HEK293 (cell line): Measurements from ENCODE around the gene PSMD8.
"Not testable (repeated sequence)": the region's sequence is repeated elsewhere in the genome, so short reads cannot be mapped to it uniquely, and the experiment has no call there.

Experiments used
- REST ChIP-seq: fragments of 450-650 bp; formaldehyde crosslinking; IDR thresholded peaks from 2 replicates; pipeline ENCODE4 v1.5.1; 2016; ENCODE audit warnings: missing biosample characterization, missing genetic modification characterization
- ZBTB26 ChIP-seq: fragments of 450-650 bp; formaldehyde crosslinking; optimal IDR thresholded peaks from 2 replicates; pipeline ENCODE3; 2016; ENCODE audit warnings: missing biosample characterization, mild to moderate bottlenecking, missing genetic modification characterization
- ZNF112 ChIP-seq: fragments of 450-650 bp; formaldehyde crosslinking; IDR thresholded peaks from 2 replicates; pipeline ENCODE4 v1.5.0; 2017; ENCODE audit warnings: missing biosample characterization, missing genetic modification characterization
- TF ChIP-seq, protein P1 (sequence below): fragments of 450-650 bp; formaldehyde crosslinking; IDR thresholded peaks from 2 replicates; pipeline ENCODE4 v1.5.1; 2016; ENCODE audit warnings: missing biosample characterization, missing genetic modification characterization

DNA sequence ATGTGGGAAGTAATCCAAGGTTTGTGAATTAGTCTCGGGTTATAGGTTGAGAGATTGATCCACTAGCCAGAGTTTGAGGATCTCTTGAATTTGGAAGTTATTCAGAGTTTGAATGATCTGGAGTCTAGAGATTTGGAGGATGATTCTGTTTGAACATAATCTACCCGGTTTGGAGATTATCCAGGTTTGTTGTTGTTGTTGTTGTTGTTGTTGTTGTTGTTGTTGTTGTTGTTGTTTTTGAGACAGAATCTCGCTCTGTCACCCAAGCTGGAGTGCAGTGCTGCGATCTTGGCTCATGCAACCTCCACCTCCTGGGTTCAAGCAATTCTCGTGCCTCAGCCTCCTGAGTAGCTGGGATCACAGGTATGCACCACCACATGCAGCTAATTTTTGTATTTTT is 37.5 kb downstream of the PSMD8 start:
- TF ChIP-seq ZNF112 (tag by site-specific recombination); REST; ZBTB26 (tag by site-specific recombination): not testable (repeated sequence)
- TF ChIP-seq, protein P1, sequence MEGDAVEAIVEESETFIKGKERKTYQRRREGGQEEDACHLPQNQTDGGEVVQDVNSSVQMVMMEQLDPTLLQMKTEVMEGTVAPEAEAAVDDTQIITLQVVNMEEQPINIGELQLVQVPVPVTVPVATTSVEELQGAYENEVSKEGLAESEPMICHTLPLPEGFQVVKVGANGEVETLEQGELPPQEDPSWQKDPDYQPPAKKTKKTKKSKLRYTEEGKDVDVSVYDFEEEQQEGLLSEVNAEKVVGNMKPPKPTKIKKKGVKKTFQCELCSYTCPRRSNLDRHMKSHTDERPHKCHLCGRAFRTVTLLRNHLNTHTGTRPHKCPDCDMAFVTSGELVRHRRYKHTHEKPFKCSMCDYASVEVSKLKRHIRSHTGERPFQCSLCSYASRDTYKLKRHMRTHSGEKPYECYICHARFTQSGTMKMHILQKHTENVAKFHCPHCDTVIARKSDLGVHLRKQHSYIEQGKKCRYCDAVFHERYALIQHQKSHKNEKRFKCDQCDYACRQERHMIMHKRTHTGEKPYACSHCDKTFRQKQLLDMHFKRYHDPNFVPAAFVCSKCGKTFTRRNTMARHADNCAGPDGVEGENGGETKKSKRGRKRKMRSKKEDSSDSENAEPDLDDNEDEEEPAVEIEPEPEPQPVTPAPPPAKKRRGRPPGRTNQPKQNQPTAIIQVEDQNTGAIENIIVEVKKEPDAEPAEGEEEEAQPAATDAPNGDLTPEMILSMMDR = not testable (repeated sequence)
